HG03159 (cell line): ENCODE measurements around the gene TBCE.
"Not testable (repeated sequence)": the region's sequence is repeated elsewhere in the genome, so short reads cannot be mapped to it uniquely, and the experiment has no call there.

Experiments used
- ATAC-seq: cut with Tn5 transposase; IDR thresholded peaks from one replicate; pipeline ENCODE4 v1.9.1; 2021; ENCODE audit warnings: mild to moderate bottlenecking, moderate library complexity; ENCODE audit not compliant: unreplicated experiment

Gene TBCE

GRCh38 chr1:235351898-235352297 lies 15.3 kb upstream of the TBCE start:
- no peak for ATAC-seq

GRCh38 chr1:235357485-235358373 lies 9.5 kb upstream of the TBCE start:
- no peak for ATAC-seq

DNA sequence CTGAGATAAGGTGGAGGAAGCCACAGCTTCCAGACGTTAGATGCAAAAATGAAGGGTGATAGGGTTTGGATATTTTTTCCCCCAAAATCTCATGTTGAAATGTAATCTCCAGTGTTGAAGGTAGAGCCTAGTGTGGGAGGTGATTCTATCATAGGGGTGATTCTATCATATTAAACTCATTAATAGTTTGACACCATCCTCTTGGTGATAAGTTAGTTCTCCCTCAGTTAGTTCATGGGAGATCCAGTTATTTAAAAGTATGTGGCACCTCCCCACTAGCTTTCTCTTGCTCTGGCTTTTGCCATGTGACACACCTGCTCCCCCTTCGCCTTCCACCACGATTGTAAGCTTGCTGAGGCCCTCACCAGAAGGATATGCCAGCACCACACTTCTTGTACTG lies 8.3 kb upstream of the TBCE start:
- ATAC-seq, result no peak

GRCh38 chr1:235364189-235364588 lies 3.0 kb upstream of the TBCE start:
- ATAC-seq, result not testable (repeated sequence)

DNA sequence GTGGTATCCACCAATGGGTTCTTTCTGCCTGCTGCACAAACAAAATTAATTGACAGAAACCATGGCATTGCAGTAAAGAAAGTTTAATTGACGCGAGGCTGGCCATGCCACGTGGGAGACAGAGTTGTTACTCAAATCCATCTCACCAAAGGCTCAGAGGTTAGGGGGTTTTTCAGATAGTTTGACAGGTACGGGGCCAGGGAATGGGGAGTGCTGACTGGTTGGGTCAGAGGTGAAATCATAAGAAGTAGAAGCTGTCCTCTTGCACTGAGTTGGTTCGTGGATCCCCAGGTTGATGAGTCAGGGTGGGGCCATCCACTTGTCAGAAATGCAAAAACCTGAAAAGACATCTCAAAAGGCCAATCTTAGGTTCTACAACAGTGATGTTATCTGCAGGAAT lies 941 bp upstream of the TBCE start:
- no peak for ATAC-seq

DNA sequence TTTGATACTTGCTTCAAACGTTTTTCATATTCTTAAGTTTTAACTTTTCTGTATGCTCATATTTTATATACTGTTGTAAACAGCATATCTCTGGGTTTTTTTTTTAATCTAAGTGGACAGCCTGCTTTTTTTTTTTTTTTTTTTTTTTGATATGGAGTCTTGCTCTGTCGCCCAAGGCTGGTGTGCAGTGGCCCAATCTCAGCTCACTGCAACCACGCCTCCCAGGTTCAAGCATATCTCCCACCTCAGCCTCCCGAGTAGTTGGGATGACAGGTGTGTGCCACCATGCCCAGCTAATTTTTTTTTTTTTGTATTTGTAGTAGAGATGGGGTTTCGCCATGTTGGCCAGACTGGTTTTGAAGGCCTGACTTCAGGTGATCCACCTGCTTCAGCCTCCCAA lies 1.2 kb downstream of the TBCE start:
- ATAC-seq, result no peak

DNA sequence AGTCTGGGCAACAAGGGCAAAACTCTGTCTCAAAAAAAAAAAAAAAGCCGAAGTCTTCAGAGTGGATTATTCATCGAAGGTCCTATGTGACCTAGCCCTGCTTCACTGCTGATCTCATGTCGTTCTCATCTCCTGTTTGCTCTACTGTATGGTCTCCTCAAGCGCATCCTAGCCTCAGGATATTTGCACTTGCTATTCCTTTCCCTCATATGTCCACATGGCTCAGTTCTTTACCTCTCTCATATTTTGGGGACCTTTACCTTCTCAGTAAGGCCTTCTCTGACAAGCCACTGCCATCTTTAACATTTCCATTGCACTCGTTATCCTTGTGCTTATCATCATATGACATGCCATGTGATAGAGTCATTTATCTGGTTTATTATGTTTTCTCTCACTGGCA lies 2.6 kb downstream of the TBCE start:
- ATAC-seq, result no peak

- ATAC-seq, result no peak
These were observed 8.8 kb downstream of the TBCE start for GRCh38 chr1:235375919-235376605.

- ATAC-seq, result not testable (repeated sequence)
These were observed 11.0 kb downstream of the TBCE start for GRCh38 chr1:235378134-235378735.

- not testable (repeated sequence) for ATAC-seq
These were observed 14.9 kb downstream of the TBCE start for GRCh38 chr1:235381955-235382739.

- not testable (repeated sequence) for ATAC-seq
These were observed 18.4 kb downstream of the TBCE start for GRCh38 chr1:235385633-235386032.

- no peak for ATAC-seq
These were observed 24.6 kb downstream of the TBCE start for GRCh38 chr1:235391874-235392273.

DNA sequence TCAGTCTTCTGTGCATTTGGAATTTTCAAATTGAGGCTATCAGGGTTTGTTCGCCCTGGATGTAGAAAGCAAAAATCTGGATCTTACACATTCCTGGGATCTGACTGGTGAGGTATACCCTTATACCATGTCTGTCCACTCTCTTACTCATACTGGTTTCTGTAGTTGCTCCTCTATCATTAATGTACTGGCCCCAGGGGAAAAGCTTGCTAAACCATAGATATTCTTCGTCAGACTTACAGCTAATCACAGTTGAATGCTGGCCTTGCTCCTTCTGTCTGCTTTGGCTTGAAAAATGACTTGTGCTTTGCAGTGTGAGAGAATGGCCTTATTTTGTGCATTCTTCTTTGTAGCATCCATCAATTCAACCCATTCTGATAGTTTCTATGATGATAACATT lies 30.5 kb downstream of the TBCE start:
- no peak for ATAC-seq

DNA sequence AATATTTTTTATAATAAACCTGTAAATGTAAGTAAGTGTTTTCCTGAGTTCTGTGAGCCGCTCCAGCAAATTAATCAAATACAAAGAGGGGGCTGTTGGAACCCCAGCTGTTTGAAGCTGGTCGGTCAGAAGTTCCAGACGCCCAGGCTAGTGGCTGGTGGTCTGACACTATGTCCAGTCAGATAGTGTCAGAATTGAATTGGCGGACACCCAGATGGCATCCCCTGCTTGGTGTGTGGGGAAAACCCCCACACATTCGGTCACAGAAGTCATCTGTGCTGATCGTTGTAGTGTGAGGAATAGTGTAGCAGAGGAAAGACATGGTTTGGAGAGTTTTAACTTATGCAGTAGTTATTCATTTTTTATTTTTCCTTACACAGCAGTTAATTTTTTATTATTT lies 32.4 kb downstream of the TBCE start:
- ATAC-seq, result no peak

DNA sequence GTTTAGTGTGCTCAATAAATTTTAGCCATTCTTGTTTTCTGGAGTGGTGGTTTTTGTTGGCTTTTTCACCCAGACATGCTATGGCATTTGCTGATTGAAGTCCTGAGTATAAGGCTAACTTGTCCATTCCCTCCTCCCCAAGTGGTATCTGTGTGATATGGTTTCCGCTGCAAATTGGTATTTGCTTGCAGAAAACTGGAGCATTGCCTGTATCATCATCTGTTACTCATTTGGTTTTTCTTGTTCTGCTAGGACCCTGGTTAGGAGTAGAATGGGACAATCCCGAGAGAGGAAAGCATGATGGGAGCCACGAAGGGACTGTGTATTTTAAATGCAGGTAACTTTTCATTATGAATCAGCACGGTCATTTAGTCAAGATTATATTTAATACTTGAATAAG lies 34.0 kb downstream of the TBCE start:
- no peak for ATAC-seq

- no peak for ATAC-seq
These were observed 35.4 kb downstream of the TBCE start for GRCh38 chr1:235402457-235403200.

- no peak for ATAC-seq
These were observed 36.4 kb downstream of the TBCE start for GRCh38 chr1:235403593-235403992.

GRCh38 chr1:235404190-235404589 lies 37.0 kb downstream of the TBCE start:
- ATAC-seq, result no peak

- ATAC-seq, result no peak
These were observed 40.2 kb downstream of the TBCE start for GRCh38 chr1:235407419-235407818.

DNA sequence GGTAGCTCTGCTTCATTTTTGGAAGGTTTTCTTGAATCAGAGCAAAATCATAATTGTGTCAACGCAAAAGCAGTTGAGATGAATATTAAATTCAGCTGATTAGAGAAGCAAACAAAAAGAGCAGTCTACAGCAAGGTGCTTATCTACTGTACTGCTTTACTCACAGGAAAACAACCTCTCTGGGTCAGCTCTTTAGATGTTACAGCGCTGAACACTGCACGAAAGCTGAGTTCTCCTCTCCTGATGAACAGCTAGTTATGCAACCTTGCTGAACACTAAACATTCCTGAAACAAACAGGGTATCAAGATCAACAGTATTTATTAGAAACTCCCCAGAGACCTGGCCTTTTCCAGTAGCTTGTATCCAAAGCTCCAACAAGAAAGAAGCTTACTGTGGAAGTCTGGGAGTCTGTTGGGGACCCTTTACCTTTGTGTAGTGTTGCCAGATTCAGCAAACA lies 41.3 kb downstream of the TBCE start:
- ATAC-seq, result no peak
